ENCODE measurements around the gene PAM16.

The PAM16 gene

GRCh38 chr16:4317532-4318450 lies 33.3 kb downstream of the PAM16 start:
- no peak for TF ChIP-seq CTCF (IDR thresholded peaks at IDR 0.05; ENCODE audit: extremely low read depth, missing control alignments)
- DNase-seq (ENCODE audit: low spot score) = no peak

DNA sequence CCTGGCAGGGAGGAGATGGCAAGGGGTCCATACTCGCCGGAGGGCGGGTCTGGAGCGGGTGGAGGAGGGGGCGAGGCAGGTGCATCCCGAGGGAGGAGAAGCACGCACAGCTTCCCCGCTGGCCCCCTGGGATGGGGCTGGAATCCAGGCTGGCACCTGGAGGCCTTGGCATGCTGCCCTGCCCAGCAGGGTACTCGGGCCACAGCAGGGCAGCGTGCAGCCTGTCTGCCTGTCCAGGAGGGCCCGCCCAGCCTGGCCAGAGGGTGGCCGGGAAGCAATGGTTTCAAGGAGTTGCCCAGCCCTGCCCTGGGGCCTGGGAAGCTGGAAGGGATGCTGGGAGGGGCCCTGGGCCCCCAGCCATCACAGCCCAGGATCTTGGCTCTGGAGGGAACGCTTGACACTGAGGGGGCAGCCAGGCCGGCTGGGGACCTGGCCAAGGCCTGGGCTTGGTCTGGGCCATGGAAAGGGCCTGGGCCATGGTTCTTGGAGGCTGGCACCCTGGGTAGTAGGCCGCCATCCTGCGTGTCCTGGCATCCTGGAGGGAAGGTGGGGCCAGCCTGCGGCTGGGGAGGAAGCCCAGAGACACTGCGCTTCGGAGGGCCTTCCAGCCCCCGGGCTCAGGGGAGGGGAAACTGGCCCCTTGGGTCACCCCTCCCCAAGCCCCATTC lies 34.1 kb downstream of the PAM16 start:
- DNase-seq (ENCODE audit: low spot score) = no peak
- TF ChIP-seq CTCF (IDR thresholded peaks at IDR 0.05; ENCODE audit: extremely low read depth, missing control alignments) = no peak

DNA sequence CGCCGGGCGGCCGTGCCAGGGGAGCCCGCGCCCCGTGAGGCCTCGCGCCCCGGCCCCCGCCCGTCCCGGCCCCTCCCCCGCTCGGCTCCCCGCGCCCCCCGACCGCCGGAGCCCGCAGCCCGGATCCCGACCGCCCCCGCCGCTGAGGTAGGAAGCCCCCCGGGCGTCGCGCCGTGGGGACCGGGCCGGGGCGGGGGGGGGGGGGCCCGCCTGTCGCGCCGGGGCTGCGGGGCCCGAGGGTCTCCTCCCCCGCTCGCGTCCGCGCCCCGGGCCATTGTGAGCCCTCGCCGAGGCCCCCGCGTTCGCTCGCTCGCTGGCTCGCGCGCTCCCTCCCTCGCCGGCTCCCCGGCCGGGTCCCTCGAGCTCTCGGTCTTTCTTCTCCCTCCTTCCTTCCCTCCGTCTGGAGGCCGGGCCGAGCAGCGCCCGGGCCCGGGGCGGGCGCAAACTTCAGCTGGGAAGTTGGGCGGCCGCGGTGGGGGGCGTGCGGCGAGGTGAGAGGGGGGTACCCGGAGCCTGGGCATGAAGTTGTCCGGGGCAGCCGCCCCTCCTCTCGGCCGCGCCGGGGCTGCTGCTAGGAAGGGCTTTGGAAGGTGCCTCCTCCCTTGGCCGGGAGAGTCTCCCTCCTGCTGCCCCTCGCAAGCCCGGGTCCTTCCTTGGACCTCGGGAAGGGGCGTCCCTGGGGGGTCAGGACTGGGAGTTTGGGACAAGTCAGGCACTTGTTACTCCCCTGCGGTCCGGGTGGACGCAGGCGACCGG lies 34.8 kb downstream of the PAM16 start:
- DNase-seq (ENCODE audit: low spot score) = no peak
- TF ChIP-seq CTCF (IDR thresholded peaks at IDR 0.05; ENCODE audit: extremely low read depth, missing control alignments) = no peak

GRCh38 chr16:4315186-4316107 lies 35.7 kb downstream of the PAM16 start, which contains the start of gene GLIS2:
Gene GLIS2, plus strand, starts transcription at chr16:4316067. Its CDS starts 16,214 bp downstream, at chr16:4332281.
- DNase-seq (ENCODE audit: low spot score) = peak; percentile 87
- no peak for TF ChIP-seq CTCF (IDR thresholded peaks at IDR 0.05; ENCODE audit: extremely low read depth, missing control alignments)

GRCh38 chr16:4314532-4315185 lies 36.5 kb downstream of the PAM16 start:
- DNase-seq (ENCODE audit: low spot score) = no peak
- no peak for TF ChIP-seq CTCF (IDR thresholded peaks at IDR 0.05; ENCODE audit: extremely low read depth, missing control alignments)
